Nucleus accumbens (tissue), 56 donors: ENCODE measurements around the gene DCT.
"Not testable (repeated sequence)": the region's sequence is repeated elsewhere in the genome, so short reads cannot be mapped to it uniquely, and the experiment has no call there.

Experiments
- DNase-seq, 56 donors: peaks; one replicate each; lab custom pipeline; 2025; lab: John Stamatoyannopoulos, UW

DCT gene

DNA sequence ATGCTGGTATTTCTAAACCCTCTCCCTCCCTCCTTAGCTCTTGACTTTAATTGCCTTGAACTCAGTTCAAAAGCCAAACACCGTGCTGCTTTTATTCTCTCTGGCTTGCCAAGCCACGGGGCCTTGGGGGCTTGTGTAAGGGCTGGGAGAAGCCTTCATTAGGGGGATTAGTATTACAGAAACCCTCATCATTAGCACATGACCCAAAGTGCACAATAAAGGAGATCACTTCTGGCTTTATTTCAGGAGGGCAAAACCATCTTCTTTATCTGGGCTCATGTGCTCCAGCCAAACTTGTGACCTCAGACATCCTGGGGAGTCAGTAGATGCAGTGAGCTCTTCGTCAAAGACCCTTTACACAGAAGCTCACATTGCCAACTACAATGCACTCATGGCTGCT lies at the start of gene DCT:
TSS of gene DCT (minus strand) at position 67 of the 400 bp plus-strand sequence. CDS start 427 bp downstream, outside the sequence.
- peak in 2 of 56 donors; percentile 15 to 16 for DNase-seq

- not testable (repeated sequence) for DNase-seq
These were observed 47.5 kb upstream of the DCT start for GRCh38 chr13:94526956-94527355.

GRCh38 chr13:94525781-94526180 lies 46.3 kb upstream of the DCT start:
- DNase-seq = no peak

DNA sequence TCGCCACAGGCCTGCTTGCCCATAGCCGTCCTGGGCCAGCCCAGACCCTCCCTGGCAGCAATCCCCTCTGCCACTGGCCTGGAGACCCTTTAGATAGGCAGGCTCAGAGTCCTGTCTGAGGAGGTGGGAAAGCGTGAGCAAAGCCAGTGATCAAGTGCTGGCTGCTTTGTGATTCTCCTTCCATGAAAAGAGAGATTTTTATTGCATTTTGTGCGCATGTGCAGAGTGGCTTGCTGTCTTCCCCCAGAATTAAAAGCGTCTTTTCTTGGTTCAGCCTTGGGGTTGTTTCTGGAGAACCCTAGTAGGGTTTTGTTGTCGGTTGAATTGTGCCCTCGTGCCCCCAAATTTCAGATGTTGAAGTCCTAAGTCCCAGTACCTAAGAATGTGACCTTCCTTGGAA lies 44.9 kb upstream of the DCT start:
- no peak for DNase-seq

DNA sequence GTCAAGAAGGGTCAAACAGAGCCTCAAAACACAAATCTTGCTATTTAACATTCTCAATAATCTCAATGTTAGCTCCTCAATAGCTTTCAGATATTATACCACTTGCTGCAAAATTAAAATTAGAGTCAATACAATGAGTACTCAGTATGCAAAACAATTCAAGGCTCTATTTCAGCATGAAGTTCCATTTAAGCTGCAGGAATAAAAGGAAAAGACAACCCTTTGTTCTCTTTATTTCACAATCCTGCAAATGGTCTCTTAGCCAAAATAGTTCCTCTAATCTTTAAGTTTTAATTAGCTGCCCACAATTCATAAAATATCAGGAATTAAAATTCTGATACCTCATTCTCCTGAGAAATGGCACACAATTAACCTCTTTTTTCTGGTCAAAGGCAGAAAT lies 40.5 kb upstream of the DCT start:
- no peak for DNase-seq

DNA sequence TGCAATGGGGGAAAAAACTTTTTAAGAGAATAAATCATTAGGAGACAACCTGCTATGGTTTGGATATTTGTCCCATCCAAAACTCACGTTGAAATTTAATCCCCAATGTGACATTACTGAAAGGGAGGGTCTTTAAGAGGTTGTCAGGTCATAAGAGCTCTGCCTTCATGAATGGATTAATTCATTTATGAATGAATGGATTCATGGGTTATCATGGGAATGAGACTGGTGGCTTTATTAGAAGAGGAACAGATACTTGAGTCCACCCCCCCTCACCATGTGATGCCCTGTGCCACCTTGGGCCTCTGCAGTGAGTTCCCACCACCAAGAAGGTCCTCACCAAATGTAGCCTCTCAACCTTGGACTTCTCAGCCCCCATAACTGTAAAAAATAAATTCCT lies 37.0 kb upstream of the DCT start:
- DNase-seq = no peak

- DNase-seq = no peak
These were observed 36.4 kb upstream of the DCT start for GRCh38 chr13:94515911-94516310.

- DNase-seq = no peak
These were observed 35.9 kb upstream of the DCT start for GRCh38 chr13:94515374-94515773.

DNA sequence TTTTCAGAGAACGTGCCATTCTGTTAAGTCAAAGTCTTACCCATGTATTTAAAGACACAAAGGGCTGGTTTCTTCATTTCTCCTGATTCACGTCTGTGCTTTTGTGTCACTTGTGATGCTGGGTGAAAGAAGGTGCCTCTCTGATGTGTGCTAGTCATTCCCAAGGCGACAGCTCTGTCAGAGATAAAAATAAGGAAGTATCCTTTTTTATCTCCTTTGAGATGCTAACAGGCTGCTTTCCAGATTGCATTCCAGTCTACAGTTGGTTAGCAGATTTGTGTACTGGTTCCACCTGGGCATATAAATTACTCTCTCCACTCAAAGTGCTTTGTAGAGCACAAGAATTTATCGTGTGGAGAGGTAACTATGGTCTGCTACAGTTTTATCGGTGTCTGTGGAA lies 33.5 kb upstream of the DCT start:
- no peak for DNase-seq

DNA sequence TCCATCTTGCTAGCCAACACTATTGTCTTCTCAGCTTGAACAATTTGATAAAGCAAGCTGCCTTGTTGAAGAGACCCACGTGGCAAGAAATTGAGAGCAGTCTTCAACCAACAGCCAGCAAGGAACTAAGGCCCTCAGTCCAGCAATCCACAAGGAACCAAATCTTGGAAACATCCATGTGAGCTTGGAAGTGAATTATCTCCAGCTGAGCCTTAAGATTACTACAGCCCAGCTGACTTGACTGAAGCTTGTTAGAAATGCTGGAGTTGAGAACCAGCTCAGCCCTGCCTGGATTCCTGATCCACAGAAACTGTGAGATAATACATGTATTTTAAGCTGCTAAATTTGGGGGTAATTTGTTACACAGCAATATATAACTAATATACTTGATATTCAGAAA lies 26.2 kb upstream of the DCT start:
- no peak for DNase-seq

DNA sequence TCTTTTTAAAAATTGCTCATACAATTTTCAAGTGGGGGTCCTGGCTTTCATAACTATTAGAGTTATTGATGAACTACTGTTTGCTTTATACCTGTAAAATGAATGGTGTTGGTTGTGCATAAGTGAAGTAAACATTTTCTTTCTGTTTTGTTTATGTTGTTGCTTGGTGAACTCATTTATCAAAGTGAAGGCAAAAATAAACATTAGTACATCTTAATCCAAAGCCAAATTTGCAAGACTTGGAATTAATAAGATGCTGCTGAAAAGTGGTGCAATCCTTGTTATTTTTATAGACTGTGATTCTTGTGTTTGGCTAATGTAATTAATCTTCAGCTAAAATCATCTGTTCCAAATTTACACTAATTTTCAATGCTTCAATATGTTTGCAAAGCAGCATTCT lies 24.4 kb upstream of the DCT start:
- no peak for DNase-seq

- DNase-seq = not testable (repeated sequence)
These were observed 19.3 kb upstream of the DCT start for GRCh38 chr13:94498831-94499230.

DNA sequence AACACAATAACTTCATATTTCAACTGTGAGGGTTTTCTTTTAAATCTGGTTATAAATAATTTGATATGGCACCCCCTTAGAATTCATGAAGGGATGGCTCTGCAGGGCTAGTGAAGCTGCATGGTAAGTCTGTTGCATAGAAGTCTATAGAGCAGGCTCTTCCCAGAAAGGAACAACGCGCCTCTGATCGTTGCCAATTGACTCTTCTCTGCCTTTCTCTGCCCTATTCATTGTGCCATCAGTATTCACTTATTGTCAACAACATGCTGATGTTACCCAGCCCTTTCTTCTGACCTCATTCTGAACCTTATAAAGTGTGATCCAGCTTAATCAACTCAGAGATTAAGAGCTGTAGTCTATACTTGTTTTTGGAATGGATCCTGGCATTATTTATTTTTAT lies 16.3 kb upstream of the DCT start:
- peak in 1 of 56 donors; percentile 1 for DNase-seq

GRCh38 chr13:94494026-94494425 lies 14.5 kb upstream of the DCT start:
- no peak for DNase-seq

- DNase-seq = no peak
These were observed 7.6 kb upstream of the DCT start for GRCh38 chr13:94487043-94487442.

DNA sequence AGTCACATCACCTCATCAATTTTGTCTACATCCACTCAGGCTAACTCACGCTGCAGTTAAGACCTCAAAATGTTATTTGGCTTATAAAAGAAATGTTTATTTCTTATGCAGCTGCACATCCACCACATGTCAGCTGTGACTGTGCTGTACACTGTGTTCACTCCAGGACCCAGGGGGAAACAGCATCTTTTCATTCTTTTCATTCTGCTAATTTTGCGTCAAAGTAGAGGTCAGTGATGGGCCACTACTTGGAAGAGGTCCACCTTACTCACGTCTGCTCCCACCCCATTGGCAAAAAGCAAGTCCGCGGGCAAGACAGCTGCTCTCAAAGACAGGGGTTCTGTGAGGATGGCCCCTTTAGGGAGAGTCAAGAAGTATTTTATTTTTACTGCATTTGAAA lies 4.5 kb upstream of the DCT start:
- DNase-seq = no peak

- peak in 1 of 56 donors; percentile 4 for DNase-seq
These were observed 2.5 kb upstream of the DCT start for GRCh38 chr13:94481941-94482340.

GRCh38 chr13:94480672-94481145 lies 1.2 kb upstream of the DCT start:
- DNase-seq = peak in 1 of 56 donors; percentile 2

GRCh38 chr13:94478913-94479312 lies 569 bp downstream of the DCT start:
- DNase-seq = no peak

- no peak for DNase-seq
These were observed 9.4 kb downstream of the DCT start for GRCh38 chr13:94470126-94470525.

GRCh38 chr13:94464771-94465170 lies 14.7 kb downstream of the DCT start:
- DNase-seq = no peak

DNA sequence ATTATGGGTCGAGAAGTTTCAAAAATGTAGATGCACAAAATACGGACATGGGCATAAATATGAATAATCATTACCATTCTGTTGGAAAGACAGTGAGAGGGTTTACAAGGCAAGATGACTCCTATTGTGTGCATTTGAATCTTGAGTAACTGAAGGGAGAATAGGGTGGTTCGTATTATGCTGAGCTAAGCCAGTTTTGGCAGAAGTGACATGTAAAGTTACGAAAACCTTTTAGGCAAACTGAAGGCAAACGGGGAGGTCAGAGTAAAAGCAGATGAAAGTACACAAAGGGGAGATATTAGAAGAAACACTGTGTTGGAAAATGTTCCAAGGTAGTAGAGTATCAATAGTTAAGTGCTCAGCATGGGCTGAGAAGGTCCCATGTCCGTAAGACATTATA lies 16.8 kb downstream of the DCT start:
- DNase-seq = no peak

DNA sequence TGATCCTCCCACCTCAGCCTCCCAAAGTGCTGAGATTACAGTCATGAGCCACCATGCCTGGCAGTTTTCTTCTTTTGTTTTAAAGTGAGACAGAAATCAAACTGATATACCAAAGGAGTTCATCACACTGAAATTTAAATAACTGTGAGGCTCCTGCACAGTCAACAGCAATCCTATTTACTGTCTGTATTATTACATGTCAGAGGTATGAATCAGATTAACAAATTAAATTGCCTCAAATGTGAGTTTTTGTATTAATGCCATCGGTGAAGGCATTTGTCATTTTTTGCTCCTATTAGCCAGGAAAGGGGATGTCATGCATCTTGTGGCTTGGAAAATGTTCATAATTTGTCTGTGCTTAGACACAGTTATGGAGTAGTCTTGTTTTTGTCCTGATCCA lies 20.4 kb downstream of the DCT start:
- no peak for DNase-seq
